Lower leg skin (tissue), 3 donors: Measurements from ENCODE around the gene ACKR1.

ENCODE experiments used
- CTCF ChIP-seq, 3 donors: fragments of 450-650 bp; IDR thresholded peaks; one replicate each; pipeline ENCODE4 v1.5.1; 2016; ENCODE audit warnings: antibody characterized with exemption in 3 of 3, mild to moderate bottlenecking in 3 of 3, moderate library complexity in 2 of 3
- POLR2A ChIP-seq, 2 donors: fragments of 450-650 bp; IDR thresholded peaks; one replicate each; pipeline ENCODE4 v1.6.1; 2016 to 2017; ENCODE audit warnings: antibody characterized with exemption in 2 of 2, mild to moderate bottlenecking in 1 of 2, moderate library complexity in 1 of 2

GRCh38 chr1:159201642-159202041, 3.0 kb upstream of the ACKR1 start:
- TF ChIP-seq CTCF (IDR thresholded peaks at IDR 0.05) (no peak), POLR2A (IDR thresholded peaks at IDR 0.05) (no peak)
